NB4 (cell line): ENCODE results near the gene CIDEB.
A peak's percentile ranks its signal among the peaks of the same experiment; 100 is the strongest.

Source experiments
- DNase-seq: peaks from one replicate; pipeline ENCODE4 v3.0.0; 2010; ENCODE audit warnings: low read depth
- H3K4me3 ChIP-seq: one replicate; pipeline ENCODE4 v1.5.1; 2011; ENCODE audit warnings: mild to moderate bottlenecking, low read depth, low read length, moderate library complexity
- MYC ChIP-seq: IDR thresholded peaks from 2 replicates; pipeline ENCODE4 v1.6.1; 2011; ENCODE audit warnings: low read depth, low read length
- POLR2A ChIP-seq: IDR thresholded peaks from 2 replicates; pipeline ENCODE4 v1.6.1; 2011; ENCODE audit warnings: mild to moderate bottlenecking; ENCODE audit not compliant: insufficient read length; ENCODE audit errors: extremely low read depth
- TF ChIP-seq, protein P1 (sequence below): IDR thresholded peaks from 2 replicates; pipeline ENCODE4 v1.6.1; 2011; ENCODE audit warnings: low read depth, low read length
- TF ChIP-seq, protein P2 (sequence below): IDR thresholded peaks from one replicate; pipeline ENCODE4 v1.5.1; 2012; ENCODE audit warnings: low read depth, low read length

Gene CIDEB

DNA sequence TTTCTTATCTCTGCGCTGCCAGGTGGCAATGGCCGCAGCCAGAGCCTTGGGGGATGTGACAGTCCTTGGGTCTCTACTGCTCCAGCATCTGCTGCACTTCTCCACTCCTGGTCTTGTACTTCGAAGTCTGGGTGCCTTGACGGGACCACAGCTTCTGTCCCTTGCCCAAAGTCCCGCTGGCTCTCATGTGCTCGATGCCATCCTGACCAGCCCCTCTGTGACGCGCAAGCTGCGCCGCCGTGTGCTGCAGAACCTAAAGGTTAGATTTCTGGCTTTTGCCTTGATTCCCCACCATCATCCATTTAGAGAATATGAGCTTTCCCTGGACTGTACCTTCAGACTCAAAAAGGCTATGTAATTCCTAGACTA, 3.8 kb downstream of the CIDEB start:
- no peak for DNase-seq
- no peak overlapping the region for H3K4me3 ChIP-seq

DNA sequence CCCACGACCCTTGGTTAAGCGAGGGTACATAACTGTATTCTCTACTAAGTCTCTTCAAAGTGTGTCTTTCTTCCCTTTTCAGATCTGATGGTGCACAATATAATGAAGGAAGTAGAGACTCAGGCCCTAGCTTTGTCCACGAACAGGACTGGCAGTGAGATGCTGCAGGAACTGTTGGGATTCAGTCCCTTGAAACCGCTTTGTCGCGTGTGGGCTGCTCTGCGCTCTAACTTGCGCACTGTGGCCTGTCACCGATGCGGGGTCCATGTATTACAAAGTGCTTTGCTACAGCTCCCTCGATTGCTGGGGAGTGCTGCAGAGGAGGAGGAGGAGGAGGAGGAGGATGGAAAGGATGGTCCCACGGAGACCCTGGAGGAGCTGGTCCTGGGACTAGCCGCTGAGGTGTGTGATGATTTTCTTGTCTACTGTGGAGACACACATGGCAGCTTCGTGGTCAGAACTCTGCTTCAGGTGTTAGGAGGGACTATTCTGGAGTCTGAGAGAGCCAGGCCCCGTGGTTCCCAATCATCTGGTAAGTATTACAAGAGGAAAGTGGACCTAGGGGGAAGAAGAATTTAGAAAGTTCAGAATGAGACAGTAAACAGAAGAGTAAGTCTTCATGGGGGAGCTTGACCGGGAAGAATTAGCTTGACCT, 7.3 kb downstream of the CIDEB start:
- peak overlapping the region; percentile 98 for H3K4me3 ChIP-seq
- TF ChIP-seq, protein P1, sequence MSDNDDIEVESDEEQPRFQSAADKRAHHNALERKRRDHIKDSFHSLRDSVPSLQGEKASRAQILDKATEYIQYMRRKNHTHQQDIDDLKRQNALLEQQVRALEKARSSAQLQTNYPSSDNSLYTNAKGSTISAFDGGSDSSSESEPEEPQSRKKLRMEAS, result no peak
- TF ChIP-seq POLR2A, result no peak
- TF ChIP-seq, protein P2, sequence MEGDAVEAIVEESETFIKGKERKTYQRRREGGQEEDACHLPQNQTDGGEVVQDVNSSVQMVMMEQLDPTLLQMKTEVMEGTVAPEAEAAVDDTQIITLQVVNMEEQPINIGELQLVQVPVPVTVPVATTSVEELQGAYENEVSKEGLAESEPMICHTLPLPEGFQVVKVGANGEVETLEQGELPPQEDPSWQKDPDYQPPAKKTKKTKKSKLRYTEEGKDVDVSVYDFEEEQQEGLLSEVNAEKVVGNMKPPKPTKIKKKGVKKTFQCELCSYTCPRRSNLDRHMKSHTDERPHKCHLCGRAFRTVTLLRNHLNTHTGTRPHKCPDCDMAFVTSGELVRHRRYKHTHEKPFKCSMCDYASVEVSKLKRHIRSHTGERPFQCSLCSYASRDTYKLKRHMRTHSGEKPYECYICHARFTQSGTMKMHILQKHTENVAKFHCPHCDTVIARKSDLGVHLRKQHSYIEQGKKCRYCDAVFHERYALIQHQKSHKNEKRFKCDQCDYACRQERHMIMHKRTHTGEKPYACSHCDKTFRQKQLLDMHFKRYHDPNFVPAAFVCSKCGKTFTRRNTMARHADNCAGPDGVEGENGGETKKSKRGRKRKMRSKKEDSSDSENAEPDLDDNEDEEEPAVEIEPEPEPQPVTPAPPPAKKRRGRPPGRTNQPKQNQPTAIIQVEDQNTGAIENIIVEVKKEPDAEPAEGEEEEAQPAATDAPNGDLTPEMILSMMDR, result no peak
- TF ChIP-seq MYC, result no peak
- DNase-seq, result no peak

More for the DNA sequence above, 3.8 kb downstream of the CIDEB start:
- no peak for TF ChIP-seq MYC

DNA sequence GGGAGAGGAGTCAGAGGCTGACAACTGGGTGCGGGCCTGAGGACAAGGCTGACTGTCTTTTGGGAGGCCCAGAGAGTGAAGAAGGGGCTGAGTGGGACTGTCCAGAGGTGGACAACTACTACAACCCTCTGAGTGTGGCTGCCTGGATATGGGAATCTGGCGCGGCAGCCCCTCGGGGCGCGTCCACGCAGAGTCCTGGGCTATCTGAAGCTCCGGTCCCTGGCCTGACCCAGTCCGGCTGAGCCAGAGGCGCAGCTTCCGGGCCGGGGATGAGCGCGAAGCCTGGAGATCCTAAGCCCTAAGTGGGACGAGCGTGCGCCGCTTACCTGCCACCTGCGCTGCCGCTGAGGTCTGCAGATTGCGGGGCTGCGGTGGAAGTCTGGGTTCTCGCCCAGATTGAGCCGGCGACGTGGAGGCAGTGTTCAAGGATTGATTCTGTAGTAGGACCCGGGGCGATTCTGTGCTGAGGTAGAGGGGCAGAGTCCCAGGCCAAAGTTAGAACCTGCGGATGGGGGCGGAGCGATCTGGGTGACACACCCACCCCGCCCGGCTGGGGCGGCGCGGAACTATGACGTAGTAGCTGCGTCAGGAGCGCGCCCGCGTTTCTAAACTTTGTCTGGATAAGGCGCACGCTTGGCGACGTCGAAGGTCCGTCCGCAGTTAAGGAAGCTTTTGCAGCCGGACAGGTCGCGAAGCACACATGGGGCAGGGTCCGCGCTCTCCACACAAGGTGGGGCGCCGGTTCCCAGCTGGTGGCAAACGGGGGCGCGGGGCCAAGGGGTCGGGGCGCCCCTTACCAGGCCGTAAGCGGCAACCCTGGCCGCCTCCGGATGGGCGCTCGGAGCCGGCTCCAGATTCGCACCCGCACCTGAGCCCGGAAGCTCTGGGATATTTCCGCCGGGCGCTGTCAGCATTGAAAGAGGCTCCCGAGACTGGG, 8.3 kb downstream of the CIDEB start, which contains the start of the genes DHRS1 and NOP9:
DHRS1 (minus strand) TSS at position 526 of the 937 bp plus-strand sequence. CDS start 674 bp downstream, outside the sequence.
NOP9 (plus strand) TSS at position 596 of the 937 bp plus-strand sequence; CDS start at position 701, 105 bp downstream.
- DNase-seq, result peak; percentile 92
- H3K4me3 ChIP-seq, result peak within 1 kb of the TSS; percentile 98
- peak; percentile 83 for TF ChIP-seq MYC
- TF ChIP-seq, protein P1, result peak; percentile 87
- TF ChIP-seq POLR2A, result peak; percentile 73
- TF ChIP-seq, protein P2, result no peak

DNA sequence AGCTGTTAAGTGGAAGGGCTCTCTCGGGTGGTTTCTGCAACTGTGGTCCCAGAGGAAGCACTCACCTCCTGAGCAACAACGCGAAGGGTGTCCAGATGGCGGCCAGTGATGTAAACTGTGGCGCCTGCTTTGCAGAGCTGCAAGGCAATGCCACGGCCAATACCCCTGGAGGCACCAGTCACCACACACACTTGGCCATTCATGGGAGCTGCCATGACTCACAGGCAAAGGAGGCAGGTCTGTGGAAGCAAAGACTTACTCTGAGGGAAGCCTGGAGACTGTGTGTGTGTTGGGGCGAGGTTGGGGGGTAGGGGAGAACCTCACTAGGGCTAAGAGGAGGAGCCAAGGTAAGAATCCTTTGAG, 8.9 kb downstream of the CIDEB start:
- TF ChIP-seq, protein P2, result no peak
- TF ChIP-seq MYC (no peak), POLR2A (no peak)
- TF ChIP-seq, protein P1, result no peak
- DNase-seq, result peak; percentile 69
- peak overlapping the region; percentile 98 for H3K4me3 ChIP-seq

DNA sequence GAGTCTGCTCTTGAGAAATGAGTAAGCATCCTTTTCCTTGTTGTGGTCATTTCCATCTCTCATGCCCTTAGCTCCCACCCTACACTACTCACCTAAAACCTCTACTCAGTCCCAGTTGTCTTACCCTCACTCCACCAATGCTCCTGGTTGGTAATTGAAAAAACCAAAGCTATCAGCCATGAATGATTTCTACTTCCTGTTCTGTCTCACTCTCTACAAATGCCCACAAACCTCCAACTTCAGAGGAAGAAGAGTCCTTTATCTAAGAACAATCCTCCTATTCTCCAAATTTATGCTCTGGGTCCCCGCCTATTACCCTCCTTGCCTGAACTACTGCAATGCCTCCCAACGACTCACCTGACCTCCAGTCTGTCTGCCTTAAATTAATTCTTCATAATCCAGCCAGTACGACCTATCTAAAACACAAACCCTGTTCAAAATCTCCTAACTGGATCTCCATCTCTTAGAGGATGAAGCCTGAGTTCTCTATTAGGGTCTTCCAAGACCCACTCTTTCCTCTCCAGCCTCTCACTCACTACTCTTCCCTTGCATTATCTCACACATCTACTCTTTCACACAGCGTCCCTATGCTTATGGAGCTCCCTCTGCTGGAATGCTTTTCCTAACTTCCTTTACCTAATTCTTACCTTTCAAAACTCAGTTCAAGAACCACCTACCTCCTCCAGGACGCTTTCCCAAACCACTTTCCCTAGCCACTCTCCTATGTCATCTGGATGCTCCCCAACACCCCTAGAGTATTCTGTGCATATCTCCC, 10.4 kb downstream of the CIDEB start:
- DNase-seq, result peak; percentile 38
- no peak overlapping the region for H3K4me3 ChIP-seq
- TF ChIP-seq, protein P1, result no peak
- TF ChIP-seq, protein P2, result peak; percentile 18
